Stimulated activated CD4-positive, alpha-beta T cell treated with anti-CD3 and anti-CD28 coated beads, Interleukin-12 subunit alpha, Interleukin-12 subunit beta, amount 100 ng/mL, for 48 hours (primary cell): ENCODE data around the gene GNPTG.

Experiments used
- DNase-seq, 3 donors: peaks; one replicate each; pipeline ENCODE4 v3.0.0-alpha.2; 2020; ENCODE audit warnings: low read depth in 2 of 3, low spot score in 1 of 3

GNPTG gene

DNA sequence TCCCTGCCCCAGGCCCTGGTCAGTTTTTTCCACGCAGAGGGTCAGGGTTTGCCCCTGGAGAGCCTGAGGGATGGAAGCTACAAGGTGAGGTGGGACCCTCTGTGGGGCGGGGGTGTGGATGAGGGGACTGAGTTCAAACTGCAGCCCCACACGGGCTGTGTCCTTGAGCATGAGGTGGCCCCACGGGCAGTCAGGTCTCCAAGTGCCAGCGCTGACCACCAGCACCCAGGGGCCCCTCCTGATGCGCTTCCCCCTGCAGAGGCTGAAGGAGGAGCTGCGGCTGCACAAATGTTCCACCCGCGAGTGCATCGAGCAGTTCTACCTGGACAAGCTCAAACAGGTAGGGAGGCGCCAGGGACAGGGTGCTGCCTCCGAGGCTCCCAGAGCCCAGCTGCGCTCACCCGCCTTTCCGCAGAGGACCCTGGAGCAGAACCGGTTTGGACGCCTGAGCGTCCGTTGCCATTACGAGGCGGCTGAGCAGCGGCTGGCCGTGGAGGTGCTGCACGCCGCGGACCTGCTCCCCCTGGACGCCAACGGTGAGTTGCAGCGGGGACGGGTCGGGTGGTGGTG, 4.4 kb upstream of the GNPTG start:
- no peak for DNase-seq

DNA sequence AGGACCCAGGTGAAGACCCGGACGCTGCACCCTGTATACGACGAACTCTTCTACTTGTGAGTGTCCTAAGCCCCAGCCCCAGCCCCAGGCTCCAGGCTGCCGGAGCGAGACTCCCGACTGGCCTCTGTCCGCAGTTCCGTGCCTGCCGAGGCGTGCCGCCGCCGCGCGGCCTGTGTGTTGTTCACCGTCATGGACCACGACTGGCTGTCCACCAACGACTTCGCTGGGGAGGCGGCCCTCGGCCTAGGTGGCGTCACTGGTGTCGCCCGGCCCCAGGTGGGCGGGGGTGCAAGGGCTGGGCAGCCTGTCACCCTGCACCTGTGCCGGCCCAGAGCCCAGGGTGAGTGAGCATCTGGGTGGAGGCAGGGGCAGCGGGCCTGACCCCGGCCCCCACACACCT, 3.8 kb upstream of the GNPTG start:
- DNase-seq, result no peak

DNA sequence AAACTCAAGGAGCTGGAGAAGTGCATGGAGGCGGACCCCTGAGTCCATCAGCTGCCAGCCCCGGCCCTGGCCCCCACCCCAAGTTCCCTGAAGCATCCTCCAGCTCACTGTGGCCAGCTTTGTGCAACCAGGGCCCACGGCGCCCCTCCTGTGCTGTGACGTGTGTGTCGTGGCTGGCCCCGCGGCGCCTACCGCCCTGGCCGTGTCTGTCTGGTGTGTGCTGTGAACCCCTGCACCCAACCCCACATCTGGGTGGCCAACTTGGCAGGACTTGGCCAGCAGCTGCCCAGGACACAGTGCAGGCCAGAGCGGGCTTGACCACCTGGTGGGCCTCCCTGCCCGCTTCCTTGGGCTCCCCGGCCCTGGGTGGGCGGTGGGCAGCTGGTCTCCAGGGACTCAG, 3.3 kb upstream of the GNPTG start:
- no peak for DNase-seq

DNA sequence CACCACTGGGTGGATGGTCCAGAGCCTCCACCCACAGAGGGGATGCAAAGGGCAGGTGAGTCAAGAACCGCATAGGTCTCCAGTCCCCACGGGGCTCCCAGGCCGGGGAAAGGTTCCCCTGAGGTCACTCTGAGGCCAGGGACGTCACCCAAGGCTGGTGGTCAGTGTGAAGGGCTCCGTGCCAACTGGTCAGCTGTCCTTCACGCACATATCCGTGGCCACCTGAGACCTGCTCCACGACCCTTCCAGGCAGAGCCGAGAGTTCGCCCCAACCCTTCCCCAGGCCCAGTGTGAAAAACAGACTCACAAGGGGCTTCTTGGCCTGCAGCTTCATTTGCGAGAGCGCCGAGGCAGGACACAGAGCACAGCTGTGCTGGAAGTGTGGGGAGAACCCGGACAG, 2.8 kb upstream of the GNPTG start:
- no peak for DNase-seq

DNA sequence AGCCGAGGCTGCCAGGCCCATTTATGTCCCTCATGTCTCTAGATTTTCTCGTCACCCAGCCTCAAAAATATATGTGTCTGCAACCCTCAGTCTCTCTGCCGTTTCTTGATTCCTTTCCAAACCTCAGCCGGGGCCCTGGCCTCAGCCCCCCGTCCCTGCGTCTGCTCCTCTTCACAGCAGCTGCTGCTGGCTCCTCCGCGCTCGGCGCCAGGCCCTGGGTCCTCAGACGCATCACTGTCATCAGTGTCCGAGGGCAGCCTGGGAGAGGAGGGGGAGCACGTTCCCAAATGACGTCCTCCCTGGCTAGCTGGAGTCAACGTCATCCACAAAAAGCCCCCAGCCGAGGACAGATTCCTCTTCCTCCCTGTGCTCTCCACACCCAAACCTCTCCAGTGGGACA, 2.4 kb upstream of the GNPTG start:
- DNase-seq, result no peak

DNA sequence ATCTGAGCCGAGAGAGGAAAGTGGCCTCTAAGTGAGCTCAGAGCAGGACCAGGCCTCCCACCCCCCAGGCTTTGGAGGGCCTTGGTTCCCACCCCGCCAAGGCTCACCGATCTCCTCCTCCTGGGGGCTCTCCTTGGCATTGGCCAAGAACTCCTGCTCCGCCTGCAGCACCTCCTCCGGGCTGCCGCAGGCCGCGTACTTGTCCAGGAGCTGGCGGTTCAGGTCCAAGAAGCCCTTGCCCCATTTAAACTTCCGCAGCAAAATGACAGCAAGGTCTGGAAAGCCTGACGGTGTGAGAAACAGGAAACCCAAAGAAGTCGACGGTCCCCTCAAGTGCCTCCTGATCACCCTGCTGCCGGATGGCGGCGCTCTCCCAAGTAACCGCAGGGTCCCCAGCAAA, 1.8 kb upstream of the GNPTG start:
- DNase-seq, result no peak

DNA sequence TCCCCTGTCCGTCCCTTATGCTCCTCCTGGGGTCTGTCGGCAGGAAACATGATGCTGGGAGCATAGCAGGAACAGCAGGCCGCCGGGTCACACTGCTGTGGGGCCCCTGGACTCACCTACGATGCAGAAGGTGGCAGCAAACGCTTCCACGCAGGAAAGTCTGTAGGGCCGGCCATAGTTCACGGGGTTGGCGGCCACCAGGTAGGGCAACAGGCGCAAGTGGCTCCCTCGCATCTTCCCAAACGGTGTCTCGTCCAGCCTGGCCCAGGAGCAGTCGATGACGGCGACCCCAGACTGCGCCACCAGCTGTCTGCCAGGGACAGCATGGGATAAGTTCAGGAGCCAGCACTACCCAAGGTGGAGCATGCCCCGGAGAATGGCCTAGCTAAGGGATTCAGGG, 1.0 kb upstream of the GNPTG start:
- DNase-seq, result no peak

DNA sequence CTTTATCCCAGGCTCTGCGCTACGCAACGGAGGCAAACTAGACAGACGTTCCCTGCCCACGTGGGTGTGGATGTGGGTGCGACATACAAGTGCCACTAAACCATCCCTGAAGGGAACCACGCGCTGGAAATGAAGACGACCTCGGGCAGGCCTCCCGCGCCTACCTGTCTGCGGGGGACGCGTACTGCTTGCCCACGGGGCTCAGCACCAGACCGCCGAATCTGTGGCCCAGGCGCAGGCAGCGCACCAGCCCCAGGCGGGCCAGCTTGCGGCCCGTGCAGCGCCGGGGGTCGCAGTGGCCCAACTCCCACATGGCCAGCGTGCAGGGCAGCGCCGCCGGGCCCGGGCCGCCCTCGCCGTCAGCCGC, 533 bp upstream of the GNPTG start:
- DNase-seq, result no peak

DNA sequence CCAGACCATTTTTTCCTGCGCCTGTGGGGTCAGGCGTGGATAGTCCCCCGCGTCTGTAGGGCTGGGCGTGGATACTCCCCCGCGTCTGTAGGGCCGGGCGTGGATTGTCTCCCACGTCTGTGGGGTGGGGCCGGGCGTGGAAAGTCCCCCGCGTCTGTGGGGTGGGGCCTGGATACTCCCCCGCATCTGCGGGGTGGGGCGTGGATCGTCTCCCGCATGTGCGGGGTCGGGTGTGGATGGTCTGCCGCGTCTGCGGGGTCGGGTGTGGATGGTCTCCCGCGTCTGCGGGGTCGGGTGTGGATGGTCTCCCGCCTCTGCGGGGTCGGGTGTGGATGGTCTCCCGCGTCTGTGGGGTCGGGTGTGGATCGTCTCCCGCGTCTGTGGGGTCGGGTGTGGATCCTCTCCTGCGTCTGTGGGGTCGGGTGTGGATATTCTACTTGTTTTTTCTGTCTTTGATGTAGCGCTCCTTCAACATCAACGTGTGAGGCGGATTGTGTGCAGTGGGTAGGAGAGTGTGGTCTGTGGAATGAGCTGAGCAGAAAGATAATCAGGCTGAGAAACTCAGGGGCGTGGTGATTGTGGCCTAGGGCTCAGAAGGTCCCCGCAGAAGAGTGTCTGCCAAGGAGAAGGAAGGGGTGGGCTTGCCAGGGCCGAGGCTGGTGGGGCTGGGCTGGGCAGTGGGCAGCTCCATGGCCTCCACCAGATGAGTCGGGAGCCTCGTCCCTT, 3.2 kb downstream of the GNPTG start:
- DNase-seq, result no peak

DNA sequence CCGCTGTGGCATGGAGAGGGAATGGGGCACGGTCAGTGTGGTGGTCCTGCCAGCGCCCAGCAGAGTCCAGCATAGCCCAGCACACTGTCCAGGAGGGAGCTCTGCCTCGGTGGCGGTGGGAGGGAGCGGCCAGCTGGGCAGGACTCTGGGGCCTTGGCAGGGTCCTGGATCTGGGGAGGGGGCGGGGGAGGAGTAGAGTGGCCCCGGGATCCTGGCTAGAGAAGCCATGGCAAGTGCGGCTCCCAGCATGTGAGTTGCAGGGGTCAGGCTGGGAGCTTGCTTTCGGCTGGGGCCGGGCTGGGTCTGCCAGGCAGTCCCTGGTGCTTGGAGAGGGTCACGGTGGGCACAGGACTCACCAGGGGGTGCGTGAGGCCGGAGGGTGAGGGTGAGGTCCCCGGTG, 3.9 kb downstream of the GNPTG start:
- no peak for DNase-seq

DNA sequence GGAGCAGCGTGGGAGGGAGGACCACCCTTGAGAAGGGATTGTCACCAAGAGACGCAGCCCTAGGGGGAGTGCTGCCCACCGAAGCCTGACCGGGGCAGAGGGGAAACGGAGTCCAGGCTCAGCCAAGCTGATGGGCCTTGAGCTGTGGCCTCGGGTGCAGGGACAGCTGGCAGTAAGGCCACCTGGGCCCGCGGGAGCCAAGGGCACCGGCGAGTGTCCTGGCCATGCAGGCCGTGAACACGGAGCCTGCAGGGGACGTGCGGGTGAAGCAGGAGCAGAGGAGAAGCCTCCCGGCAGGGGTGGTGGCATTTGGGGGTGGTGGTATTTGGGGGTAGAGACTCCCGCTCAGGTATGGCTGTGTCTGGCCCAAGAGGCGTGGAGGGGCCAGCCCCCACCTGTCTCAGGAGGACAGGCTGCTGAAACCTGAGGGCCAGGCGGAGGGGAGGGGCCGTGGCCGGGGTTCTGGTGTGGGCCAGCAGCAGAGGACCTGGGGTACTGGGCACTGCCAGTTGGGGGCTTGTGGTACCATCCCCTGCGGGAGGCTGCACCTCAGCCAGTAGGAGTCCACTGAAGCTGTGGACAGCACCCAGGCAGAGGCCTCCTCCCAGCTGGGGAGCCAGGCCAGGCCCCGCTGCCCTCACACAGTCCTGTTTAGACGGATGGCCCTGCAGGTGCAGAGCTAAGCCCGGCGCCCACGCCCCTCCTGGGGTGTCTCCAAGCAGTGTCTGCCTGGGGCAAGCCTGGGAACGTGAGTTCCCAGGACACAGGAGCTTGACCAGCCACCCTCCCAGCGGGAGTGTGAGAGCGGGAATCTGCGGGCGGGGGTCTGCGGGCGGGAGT, 4.5 kb downstream of the GNPTG start:
- no peak for DNase-seq

DNA sequence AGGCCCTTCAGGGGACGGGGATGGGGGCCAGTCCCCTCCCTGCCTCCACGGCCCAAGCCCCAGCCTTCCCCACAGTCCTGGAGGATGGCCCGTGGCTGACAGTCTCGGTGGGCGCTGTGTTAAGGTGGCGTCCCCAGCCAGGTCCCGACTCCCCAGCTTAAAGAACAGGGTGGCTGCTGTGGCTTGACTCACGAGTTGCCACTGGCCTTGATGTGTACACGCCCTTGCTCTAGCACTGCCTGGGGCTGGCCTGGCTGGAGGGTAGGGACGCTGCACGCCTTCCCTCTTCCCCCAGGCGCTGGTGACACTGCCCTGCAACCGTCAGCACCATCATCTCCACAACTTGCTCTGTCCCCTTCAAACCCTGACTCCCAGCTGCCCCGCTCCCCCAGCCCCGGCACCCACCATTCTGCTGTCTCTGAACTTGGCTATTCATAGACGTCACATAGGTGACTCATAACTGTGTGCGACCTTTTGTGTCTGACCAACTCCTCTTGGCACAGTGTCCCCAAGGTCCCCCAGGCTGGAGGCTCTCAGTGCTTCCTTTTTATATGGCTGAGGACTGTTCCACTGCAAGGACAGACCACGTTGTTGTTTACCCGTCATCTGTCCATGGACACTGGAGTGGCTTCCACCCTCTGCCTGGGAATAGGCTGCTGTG, 6.3 kb downstream of the GNPTG start:
- DNase-seq, result no peak

DNA sequence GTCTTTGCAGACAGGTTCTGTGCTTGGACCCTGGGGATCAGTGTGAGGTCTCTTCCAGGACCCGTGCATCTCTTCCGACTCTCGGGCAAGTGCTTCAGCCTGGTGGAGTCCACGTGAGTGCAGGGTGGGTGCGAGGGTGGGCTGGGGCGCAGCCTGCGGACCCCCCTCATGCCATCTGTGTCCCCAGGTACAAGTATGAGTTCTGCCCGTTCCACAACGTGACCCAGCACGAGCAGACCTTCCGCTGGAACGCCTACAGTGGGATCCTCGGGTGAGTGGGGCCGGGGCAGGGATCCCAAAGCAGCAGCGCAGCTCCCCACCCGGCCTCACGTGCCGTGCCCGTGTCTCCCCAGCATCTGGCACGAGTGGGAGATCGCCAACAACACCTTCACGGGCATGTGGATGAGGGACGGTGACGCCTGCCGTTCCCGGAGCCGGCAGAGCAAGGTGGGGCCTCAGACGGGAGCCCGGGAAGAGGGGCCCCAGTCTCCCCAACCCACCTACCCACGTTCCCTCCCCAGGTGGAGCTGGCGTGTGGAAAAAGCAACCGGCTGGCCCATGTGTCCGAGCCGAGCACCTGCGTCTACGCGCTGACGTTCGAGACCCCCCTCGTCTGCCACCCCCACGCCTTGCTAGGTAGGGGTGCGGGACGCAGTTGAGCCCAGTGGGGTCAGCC, 10.1 kb downstream of the GNPTG start:
- DNase-seq, result no peak

DNA sequence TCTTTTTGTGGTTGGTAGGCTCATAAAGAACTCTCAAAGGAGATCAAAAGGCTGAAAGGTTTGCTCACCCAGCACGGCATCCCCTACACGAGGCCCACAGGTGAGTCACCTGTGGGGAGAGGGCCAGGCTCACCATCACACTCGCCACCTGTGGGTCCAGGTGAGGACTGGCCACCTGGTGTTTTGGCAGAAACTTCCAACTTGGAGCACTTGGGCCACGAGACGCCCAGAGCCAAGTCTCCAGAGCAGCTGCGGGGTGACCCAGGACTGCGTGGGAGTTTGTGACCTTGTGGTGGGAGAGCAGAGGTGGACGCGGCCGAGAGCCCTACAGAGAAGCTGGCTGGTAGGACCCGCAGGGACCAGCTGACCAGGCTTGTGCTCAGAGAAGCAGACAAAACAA, 11.1 kb downstream of the GNPTG start:
- no peak for DNase-seq

DNA sequence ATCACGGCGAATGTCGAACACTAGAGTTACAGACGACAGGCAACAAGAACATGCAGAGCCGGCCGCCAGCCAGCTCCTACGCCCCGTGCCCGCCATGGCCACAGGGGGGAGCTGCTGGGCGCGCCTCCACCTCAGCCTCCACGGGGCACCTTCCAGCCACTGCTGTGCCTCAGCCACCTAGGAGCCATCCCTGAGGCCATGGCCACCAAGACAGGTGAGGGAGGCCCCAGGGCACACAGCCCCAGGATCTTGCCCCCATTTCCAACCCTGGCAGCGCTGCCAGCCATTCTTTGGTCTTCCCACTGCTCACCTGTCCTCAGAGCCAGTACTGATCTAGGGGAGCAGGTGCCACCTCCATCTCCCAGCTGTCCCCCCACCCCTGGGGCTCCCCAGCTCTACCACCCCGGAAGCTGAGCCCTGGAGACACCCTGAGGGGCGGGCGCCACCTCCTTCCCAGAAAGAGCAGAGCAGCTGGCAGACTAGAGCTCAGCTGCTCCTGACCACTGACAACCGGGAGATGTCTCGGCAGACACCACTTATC, 11.8 kb downstream of the GNPTG start:
- DNase-seq, result peak; percentile 50 to 70 (median 64)

DNA sequence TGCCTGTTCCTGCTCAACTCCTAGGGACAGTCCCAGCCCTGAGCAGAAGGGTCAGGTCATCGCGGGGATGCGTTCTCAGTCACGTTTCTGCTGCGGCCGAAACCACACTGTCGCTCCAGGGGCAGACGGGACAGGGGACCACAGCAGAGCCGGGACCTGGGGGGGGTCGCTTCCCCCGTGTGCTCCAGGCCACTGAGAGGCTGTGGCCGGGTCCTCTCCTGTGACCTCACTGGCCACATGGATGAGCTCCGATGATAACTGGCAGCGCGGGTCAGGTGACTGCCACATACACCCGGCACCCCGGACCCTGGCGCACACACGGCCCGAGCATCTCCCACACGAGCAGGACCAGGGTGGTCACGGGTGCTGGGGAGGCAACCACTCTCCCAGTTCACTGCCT, 12.8 kb downstream of the GNPTG start:
- no peak for DNase-seq

DNA sequence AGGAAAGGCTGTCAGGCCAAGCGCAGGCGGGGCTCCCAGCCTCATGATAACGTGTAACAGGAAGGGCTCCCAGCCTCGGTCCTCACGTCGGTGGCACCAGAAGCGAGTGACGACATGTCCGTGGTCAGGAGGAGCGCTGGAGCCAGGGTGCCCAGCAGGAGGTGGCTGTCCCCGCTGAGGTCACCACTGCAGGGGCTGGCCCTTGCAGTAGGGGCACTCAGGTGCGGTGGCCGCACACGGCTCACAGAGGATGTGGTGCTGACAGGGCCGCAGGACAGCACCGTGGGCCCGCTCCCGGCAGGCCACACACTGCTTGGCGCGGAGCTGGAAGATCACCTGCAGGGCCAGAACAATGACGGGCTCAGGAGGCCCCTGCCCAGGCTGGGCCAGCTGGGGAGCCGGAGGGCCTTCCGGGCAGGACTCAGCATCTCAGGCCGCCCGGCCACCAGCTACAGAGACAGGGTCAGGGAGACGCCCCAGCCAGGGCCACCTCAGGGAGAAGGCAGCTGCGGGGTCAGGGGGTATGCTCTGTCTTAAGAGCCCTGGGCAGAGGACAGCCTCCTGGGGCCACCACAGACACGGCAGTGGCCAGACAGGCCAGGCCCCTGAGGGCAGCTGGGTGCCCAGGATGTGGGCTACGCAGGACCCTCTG, 14.5 kb downstream of the GNPTG start:
- no peak for DNase-seq

DNA sequence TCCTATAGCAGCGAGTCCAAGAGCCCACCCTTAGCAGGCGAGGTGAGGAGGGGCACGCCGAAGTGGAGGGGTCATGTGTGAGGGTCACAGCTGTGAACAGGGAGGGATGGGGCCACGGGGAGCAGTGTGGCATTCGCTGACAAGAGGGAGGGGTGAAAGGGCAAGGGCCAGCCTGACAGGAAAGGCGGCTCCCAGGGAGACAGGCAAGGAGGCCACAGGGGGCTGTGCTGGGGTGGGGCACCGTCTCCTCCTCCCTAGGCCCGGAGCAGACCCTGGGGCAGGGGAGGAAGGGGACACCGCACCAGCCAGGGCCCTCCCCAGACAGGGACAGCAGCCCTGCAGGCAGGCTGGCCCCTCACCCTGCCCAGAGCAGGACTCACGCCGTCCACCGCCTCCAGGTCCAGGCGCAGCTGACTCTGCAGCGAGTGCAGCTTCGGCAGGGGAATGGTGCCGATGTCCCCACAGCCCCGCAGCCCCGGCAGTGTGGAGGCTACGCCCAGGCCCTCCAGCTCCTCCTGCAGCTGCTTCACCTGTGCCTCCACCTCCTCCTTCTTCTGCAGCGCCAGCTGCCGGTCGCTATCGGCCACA, 15.1 kb downstream of the GNPTG start:
- DNase-seq, result no peak

DNA sequence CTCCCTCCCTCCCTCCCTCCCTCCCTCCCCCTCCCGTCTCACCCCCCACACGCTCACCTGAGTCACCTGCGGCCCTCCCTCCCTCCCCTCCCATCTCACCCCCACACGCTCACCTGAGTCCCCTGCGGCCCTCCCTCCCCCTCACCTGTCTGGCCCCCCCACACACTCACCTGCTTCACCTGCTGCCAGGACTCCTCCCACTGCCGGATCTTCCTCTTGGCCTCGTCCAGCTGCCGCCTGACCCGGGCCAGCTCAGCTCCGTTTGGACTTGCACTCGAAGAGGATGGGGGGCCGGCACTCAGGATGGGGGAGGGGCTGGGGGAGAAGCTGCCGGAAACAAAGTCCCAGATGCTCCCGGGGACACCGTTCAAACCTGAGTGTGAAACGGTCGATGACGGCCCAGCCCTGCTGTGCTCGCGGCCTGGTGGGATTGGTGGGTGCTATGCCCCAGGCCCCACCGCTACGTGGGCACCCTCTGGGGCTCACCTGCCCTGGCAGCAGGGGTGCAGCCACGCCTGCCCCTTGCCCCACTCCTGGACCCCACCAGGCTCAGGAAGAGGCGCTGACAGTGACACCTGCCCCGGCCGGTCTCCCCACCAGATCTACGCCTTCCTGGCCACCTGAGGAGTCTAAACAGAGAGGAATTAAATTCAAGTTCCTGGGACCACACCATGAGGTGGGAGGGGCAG, 15.9 kb downstream of the GNPTG start:
- no peak for DNase-seq
